Hepatocyte (in vitro differentiated cells): ENCODE measurements around the gene PRR14L. TPM values are rescaled to one million over a fixed set of nuclear protein-coding genes. Genes with fewer than 3 reads are reported as not detected.

ENCODE experiments used
- DNase-seq: peaks from one replicate; pipeline ENCODE4 v3.0.0-alpha.2; 2016; ENCODE audit warnings: low spot score
- H2AFZ ChIP-seq: fragments of 200-600 bp; sonication (generic); 2 replicates; pipeline ENCODE4 v1.6.0; 2016; ENCODE audit warnings: antibody characterized with exemption, mild to moderate bottlenecking
- H3K27ac ChIP-seq: fragments of 200-600 bp; sonication (generic); 2 replicates; pipeline ENCODE4 v1.5.1; 2016; ENCODE audit warnings: mild to moderate bottlenecking
- H3K27me3 ChIP-seq: fragments of 200-600 bp; sonication (generic); 2 replicates; pipeline ENCODE4 v1.6.1; 2016
- H3K36me3 ChIP-seq: fragments of 200-600 bp; sonication (generic); replicated peaks from 2 replicates; pipeline ENCODE4 v1.5.1; 2016; ENCODE audit warnings: low read depth; ENCODE audit not compliant: insufficient read depth
- H3K4me1 ChIP-seq: fragments of 200-600 bp; sonication (generic); 2 replicates; pipeline ENCODE4 v1.5.1; 2016; ENCODE audit warnings: mild to moderate bottlenecking, moderate library complexity; ENCODE audit not compliant: insufficient read depth
- H3K4me2 ChIP-seq: fragments of 200-600 bp; sonication (generic); 2 replicates; pipeline ENCODE4 v1.6.0; 2016
- H3K4me3 ChIP-seq: fragments of 200-600 bp; sonication (generic); 2 replicates; pipeline ENCODE4 v1.5.1; 2016; ENCODE audit warnings: mild to moderate bottlenecking
- H3K79me2 ChIP-seq: fragments of 200-600 bp; sonication (generic); 2 replicates; pipeline ENCODE4 v1.6.0; 2017; ENCODE audit warnings: mild to moderate bottlenecking
- H3K9me2 ChIP-seq: fragments of 200-600 bp; sonication (generic); replicated peaks from 2 replicates; pipeline ENCODE4 v1.6.0; 2017; ENCODE audit warnings: mild to moderate bottlenecking; ENCODE audit not compliant: insufficient read depth
- H3K9me3 ChIP-seq: fragments of 200-600 bp; sonication (generic); 2 replicates; pipeline ENCODE4 v1.5.1; 2016; ENCODE audit warnings: low read depth, mild to moderate bottlenecking
- H4K20me1 ChIP-seq: fragments of 200-600 bp; sonication (generic); 2 replicates; pipeline ENCODE4 v1.6.0; 2016; ENCODE audit warnings: mild to moderate bottlenecking; ENCODE audit not compliant: insufficient read depth, poor library complexity, severe bottlenecking
- EZH2 ChIP-seq: fragments of 200-600 bp; sonication (generic); IDR thresholded peaks from 2 replicates; pipeline ENCODE4 v1.6.1; 2016; ENCODE audit warnings: antibody characterized with exemption, mild to moderate bottlenecking, borderline replicate concordance
- EZH2phosphoT487 ChIP-seq: fragments of 200-600 bp; sonication (generic); IDR thresholded peaks from one replicate; pipeline ENCODE4 v1.6.1; 2018; ENCODE audit warnings: antibody characterized with exemption, mild to moderate bottlenecking, low read depth, moderate library complexity; ENCODE audit not compliant: unreplicated experiment, severe bottlenecking
- WGBS: methylation state at CpG from one replicate; pipeline ENCODE4 v1.1.6; 2016; ENCODE audit warnings: low lambda C conversion rate; ENCODE audit errors: missing lambda C conversion rate; 5-methylcytosine and 5-hydroxymethylcytosine counted together
- polyA plus RNA-seq: library from polyadenylated mRNA; unstranded; fragments of >200 nt; fragmentation: Nextera tagmentation; extraction: Ambion mirVana; gene quantifications from 2 replicates; pipeline ENCODE4 v1.2.1, GENCODE V29; 2016
- total RNA-seq: library from RNA; depleted of rRNA; stranded (reverse); fragments of >200 nt; gene quantifications from 2 replicates; pipeline ENCODE4 v1.2.3, GENCODE V29; 2014
- TF ChIP-seq, protein P1 (sequence below): fragments of 200-600 bp; sonication (generic); IDR thresholded peaks from 2 replicates; pipeline ENCODE4 v1.5.1; 2016; ENCODE audit warnings: antibody characterized with exemption, mild to moderate bottlenecking; ENCODE audit not compliant: poor library complexity

Gene PRR14L
- total and polyA plus RNA-seq, 2 experiments from 2014 or later = 13.2 to 30.4 TPM

DNA sequence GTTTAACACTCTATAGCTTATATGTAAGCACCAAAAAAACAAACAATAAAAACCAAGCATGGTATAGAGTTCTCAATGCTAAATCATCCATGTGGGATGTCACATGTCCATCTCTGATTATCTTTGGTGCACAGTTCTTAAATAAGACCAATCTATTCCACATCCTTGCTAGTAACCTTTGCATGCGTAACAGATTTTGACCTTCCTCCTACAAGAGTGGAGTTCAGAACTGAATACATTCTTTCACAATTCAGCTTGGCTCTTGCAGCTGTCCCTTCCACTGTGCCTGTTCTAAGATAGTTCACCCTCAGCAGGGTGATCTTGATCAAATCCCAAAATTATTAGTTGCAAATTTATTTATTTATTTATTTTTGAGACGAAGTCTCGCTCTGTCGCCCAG, 21.1 kb downstream of the PRR14L start:
- H3K36me3 ChIP-seq = no peaks in the 10 kb centered on the region
- no peaks in the 10 kb centered on the region for H3K9me3 ChIP-seq
- peaks cover 13% of the 10 kb centered on the region for H3K4me1 ChIP-seq
- H3K4me3 ChIP-seq = no peak overlapping the region
- no peak for DNase-seq
- no peak overlapping the region for H2AFZ ChIP-seq
- no peak overlapping the region for H3K27ac ChIP-seq
- H3K27me3 ChIP-seq = no peaks in the 10 kb centered on the region
- H4K20me1 ChIP-seq = peaks cover 7% of the 10 kb centered on the region
- H3K9me2 ChIP-seq = no peaks in the 10 kb centered on the region
- H3K4me2 ChIP-seq = no peak overlapping the region
- no peak for TF ChIP-seq EZH2
- TF ChIP-seq, protein P1, sequence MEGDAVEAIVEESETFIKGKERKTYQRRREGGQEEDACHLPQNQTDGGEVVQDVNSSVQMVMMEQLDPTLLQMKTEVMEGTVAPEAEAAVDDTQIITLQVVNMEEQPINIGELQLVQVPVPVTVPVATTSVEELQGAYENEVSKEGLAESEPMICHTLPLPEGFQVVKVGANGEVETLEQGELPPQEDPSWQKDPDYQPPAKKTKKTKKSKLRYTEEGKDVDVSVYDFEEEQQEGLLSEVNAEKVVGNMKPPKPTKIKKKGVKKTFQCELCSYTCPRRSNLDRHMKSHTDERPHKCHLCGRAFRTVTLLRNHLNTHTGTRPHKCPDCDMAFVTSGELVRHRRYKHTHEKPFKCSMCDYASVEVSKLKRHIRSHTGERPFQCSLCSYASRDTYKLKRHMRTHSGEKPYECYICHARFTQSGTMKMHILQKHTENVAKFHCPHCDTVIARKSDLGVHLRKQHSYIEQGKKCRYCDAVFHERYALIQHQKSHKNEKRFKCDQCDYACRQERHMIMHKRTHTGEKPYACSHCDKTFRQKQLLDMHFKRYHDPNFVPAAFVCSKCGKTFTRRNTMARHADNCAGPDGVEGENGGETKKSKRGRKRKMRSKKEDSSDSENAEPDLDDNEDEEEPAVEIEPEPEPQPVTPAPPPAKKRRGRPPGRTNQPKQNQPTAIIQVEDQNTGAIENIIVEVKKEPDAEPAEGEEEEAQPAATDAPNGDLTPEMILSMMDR = no peak
- TF ChIP-seq EZH2phosphoT487 = no peak
- H3K79me2 ChIP-seq = peaks cover 69% of the 10 kb centered on the region
- 98% methylated on average over 4 of the region's 4 CpGs for WGBS

DNA sequence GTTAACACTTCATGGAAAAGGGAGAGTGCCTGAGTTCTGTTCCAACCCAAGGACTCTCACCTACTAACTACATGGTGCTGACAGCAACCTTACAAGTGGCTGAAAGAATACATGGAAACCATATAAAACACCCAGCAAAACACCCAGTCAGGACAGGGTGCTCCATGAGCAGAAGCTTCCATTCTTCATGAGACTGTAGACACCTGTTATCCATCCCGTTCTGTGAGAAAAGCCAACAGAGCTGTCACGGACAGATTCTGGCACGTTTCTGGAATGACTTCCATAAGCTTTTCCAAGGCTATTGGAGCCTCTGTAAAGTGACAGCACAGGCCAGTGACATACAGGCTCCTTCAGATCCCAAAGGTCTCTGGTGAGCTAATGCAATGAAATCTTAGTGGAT, 23.2 kb downstream of the PRR14L start:
- Histone ChIP-seq H4K20me1 (peaks cover 7% of the 10 kb centered on the region), H3K27ac (no peak overlapping the region), H3K9me2 (no peaks in the 10 kb centered on the region), H3K4me1 (peaks cover under 1% of the 10 kb centered on the region), H3K9me3 (no peaks in the 10 kb centered on the region), H3K79me2 (peaks cover 61% of the 10 kb centered on the region), H2AFZ (no peak overlapping the region), H3K27me3 (no peaks in the 10 kb centered on the region), H3K4me2 (no peak overlapping the region), H3K36me3 (no peaks in the 10 kb centered on the region), H3K4me3 (no peak overlapping the region)
- WGBS = 94% methylated on average over 3 of the region's 3 CpGs
- DNase-seq = no peak
- TF ChIP-seq EZH2 (no peak), EZH2phosphoT487 (no peak)
- TF ChIP-seq, protein P1 = no peak

- Histone ChIP-seq H3K36me3 (no peaks in the 10 kb centered on the region), H3K9me2 (no peaks in the 10 kb centered on the region), H3K27me3 (no peaks in the 10 kb centered on the region), H3K79me2 (peaks cover 44% of the 10 kb centered on the region), H3K9me3 (no peaks in the 10 kb centered on the region), H3K4me1 (no peaks in the 10 kb centered on the region), H2AFZ (no peak overlapping the region), H3K27ac (no peak overlapping the region), H4K20me1 (peaks cover 7% of the 10 kb centered on the region), H3K4me3 (no peak overlapping the region), H3K4me2 (no peak overlapping the region)
- TF ChIP-seq EZH2phosphoT487 = no peak
- TF ChIP-seq EZH2 = no peak
- TF ChIP-seq, protein P1 = no peak
- WGBS = 93% methylated on average over 5 of the region's 5 CpGs
- DNase-seq = no peak
Observed at GRCh38 chr22:31723723-31724122, 26.2 kb downstream of the PRR14L start.

DNA sequence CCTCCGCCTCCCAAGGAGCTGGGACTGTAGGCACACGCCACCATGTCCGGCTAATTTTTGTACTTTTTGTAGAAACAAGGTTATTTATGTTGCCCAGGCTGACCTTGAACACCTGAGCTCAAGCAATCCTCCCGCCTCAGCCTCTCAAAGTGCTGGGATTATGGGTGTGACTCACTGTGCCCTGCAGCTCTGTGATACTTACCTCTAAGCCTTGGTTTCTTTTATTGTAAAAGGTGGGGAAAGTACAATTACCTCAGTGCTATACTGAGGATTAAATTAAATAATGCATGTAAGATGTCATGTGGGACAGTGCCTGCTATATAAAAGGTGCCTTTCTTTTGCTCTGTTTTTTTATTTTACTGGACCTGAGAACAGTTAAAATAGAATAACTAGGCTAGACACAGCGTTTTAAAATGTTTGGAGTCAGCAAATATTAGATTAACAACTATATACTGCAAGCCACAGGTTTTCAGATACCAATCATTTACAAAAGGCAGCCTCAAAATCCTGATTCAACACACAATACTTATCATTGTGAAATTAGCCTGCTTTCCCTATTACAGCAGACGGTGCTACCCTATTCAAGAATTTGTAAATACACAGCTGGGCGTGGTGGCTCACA, 30.0 kb downstream of the PRR14L start:
- DNase-seq = no peak
- Histone ChIP-seq H3K4me2 (no peak overlapping the region), H3K79me2 (peaks cover 11% of the 10 kb centered on the region), H2AFZ (no peak overlapping the region), H4K20me1 (no peaks in the 10 kb centered on the region), H3K4me3 (no peak overlapping the region), H3K9me3 (no peaks in the 10 kb centered on the region), H3K36me3 (peaks cover 10% of the 10 kb centered on the region), H3K4me1 (no peaks in the 10 kb centered on the region), H3K27me3 (no peaks in the 10 kb centered on the region), H3K9me2 (no peaks in the 10 kb centered on the region), H3K27ac (no peak overlapping the region)
- WGBS = 89% methylated on average over 7 of the region's 7 CpGs
- TF ChIP-seq EZH2 = no peak
- TF ChIP-seq, protein P1 = no peak
- TF ChIP-seq EZH2phosphoT487 = no peak
